8988T (cell line): ENCODE measurements around the gene RNFT2.
"Not testable (repeated sequence)": the region's sequence is repeated elsewhere in the genome, so short reads cannot be mapped to it uniquely, and the experiment has no call there.

ENCODE experiments used
- DNase-seq: peaks from one replicate; pipeline ENCODE4 v3.0.0; 2011

Gene RNFT2

GRCh38 chr12:116710370-116711150, 27.6 kb upstream of the RNFT2 start:
- no peak for DNase-seq

- no peak for DNase-seq
Observed at GRCh38 chr12:116712458-116713303, 25.4 kb upstream of the RNFT2 start.

GRCh38 chr12:116713527-116713926, 24.6 kb upstream of the RNFT2 start:
- no peak for DNase-seq

- no peak for DNase-seq
Observed at GRCh38 chr12:116714175-116714574, 23.9 kb upstream of the RNFT2 start.

GRCh38 chr12:116717466-116718437, 20.4 kb upstream of the RNFT2 start:
- DNase-seq: no peak

- DNase-seq: no peak
Observed at GRCh38 chr12:116718655-116719454, 19.3 kb upstream of the RNFT2 start.

GRCh38 chr12:116719731-116720528, 18.2 kb upstream of the RNFT2 start:
- no peak for DNase-seq

GRCh38 chr12:116722245-116722644, 15.9 kb upstream of the RNFT2 start:
- DNase-seq: no peak

GRCh38 chr12:116726694-116727093, 11.4 kb upstream of the RNFT2 start:
- no peak for DNase-seq

- no peak for DNase-seq
Observed at GRCh38 chr12:116727261-116727660, 10.9 kb upstream of the RNFT2 start.

GRCh38 chr12:116727891-116728290, 10.2 kb upstream of the RNFT2 start:
- DNase-seq: no peak

- DNase-seq: no peak
Observed at GRCh38 chr12:116731801-116732200, 6.3 kb upstream of the RNFT2 start.

GRCh38 chr12:116734156-116734768, 3.9 kb upstream of the RNFT2 start:
- DNase-seq: no peak

- DNase-seq: no peak
Observed at GRCh38 chr12:116735084-116735483, 3.0 kb upstream of the RNFT2 start.

- no peak for DNase-seq
Observed at GRCh38 chr12:116735951-116736599, 2.0 kb upstream of the RNFT2 start.

GRCh38 chr12:116736962-116737773, 947 bp upstream of the RNFT2 start:
- peak; percentile 35 for DNase-seq

- no peak for DNase-seq
Observed at GRCh38 chr12:116739381-116739887, 1.3 kb downstream of the RNFT2 start.

GRCh38 chr12:116742787-116743186, 4.7 kb downstream of the RNFT2 start:
- not testable (repeated sequence) for DNase-seq

GRCh38 chr12:116744766-116745165, 6.7 kb downstream of the RNFT2 start:
- DNase-seq: no peak
